SK-N-SH (cell line): ENCODE measurements around the gene QRFPR. TPM values are rescaled to one million over a fixed set of nuclear protein-coding genes. Genes with fewer than 3 reads are reported as not detected.

Source experiments
- CTCF ChIA-PET: fragments of 300-600, 350-600 bp; formaldehyde crosslinking; extraction: SDS; loops from one replicate; lab custom pipeline; 2021; lab: Yijun Ruan, JAX
- POLR2A ChIA-PET: fragments of 350-600 bp; sonication (Branson Sonifier 250); formaldehyde crosslinking; extraction: SDS; loops from one replicate; lab custom pipeline; 2020; ENCODE audit warnings: antibody characterized with exemption, inconsistent platforms; lab: Yijun Ruan, JAX
- DNase-seq: peaks from one replicate; pipeline ENCODE4 v3.0.0; 2012
- H2AFZ ChIP-seq: fragments of 200-600 bp; sonication (generic); 2 replicates; pipeline ENCODE4 v1.8.1; 2016; ENCODE audit warnings: antibody characterized with exemption, mild to moderate bottlenecking, low read depth
- H3F3A ChIP-seq: fragments of 200-600 bp; sonication (generic); replicated peaks from 2 replicates; pipeline ENCODE3; 2016; ENCODE audit warnings: antibody characterized with exemption, mild to moderate bottlenecking; ENCODE audit not compliant: insufficient read depth
- H3K27ac ChIP-seq, 2 experiments: fragments of 200-500 bp in 1 of 2; fragments of 200-600 bp in 1 of 2; sonication (Bioruptor generic) in 1 of 2; sonication (generic), shearing (Covaris generic) in 1 of 2; 2 replicates each; pipeline versions ENCODE4 v1.5.1 to v1.6.1; 2014 to 2016; ENCODE audit warnings: low read depth in 2 of 2, inconsistent platforms in 1 of 2, low read length in 1 of 2, mild to moderate bottlenecking in 1 of 2, mixed read lengths in 1 of 2
- H3K27me3 ChIP-seq: fragments of 200-600 bp; sonication (generic), shearing (Covaris generic); 2 replicates; pipeline ENCODE4 v1.6.1; 2016; ENCODE audit warnings: mixed run types; ENCODE audit not compliant: insufficient read depth
- H3K36me3 ChIP-seq, 2 experiments: fragments of 200-500 bp in 1 of 2; fragments of 200-600 bp in 1 of 2; sonication (Bioruptor generic) in 1 of 2; sonication (generic) in 1 of 2; replicated peaks in 1 of 2; 2 replicates each; pipeline versions ENCODE3 to v1.5.1; 2014 to 2016; ENCODE audit warnings: low read length in 1 of 2, mild to moderate bottlenecking in 1 of 2; ENCODE audit not compliant: insufficient read depth in 2 of 2, control insufficient read depth in 1 of 2
- H3K4me1 ChIP-seq, 2 experiments: fragments of 200-500 bp in 1 of 2; fragments of 200-600 bp in 1 of 2; sonication (Bioruptor generic) in 1 of 2; sonication (generic), shearing (Covaris generic) in 1 of 2; 2 replicates each; pipeline versions ENCODE4 v1.5.1 to v1.6.1; 2014 to 2016; ENCODE audit warnings: low read depth in 1 of 2, low read length in 1 of 2, mixed run types in 1 of 2; ENCODE audit not compliant: insufficient read depth in 2 of 2, control insufficient read depth in 1 of 2
- H3K4me2 ChIP-seq: fragments of 200-600 bp; sonication (generic), shearing (Covaris generic); 2 replicates; pipeline ENCODE4 v1.6.1; 2017; ENCODE audit warnings: mixed run types
- H3K4me3 ChIP-seq, 2 experiments: fragments of 200-500 bp in 1 of 2; fragments of 200-600 bp in 1 of 2; sonication (Bioruptor generic) in 1 of 2; sonication (generic), shearing (Covaris generic) in 1 of 2; 2 replicates each; pipeline versions ENCODE4 v1.5.1 to v1.8.1; 2014 to 2016; ENCODE audit warnings: low read depth in 2 of 2, inconsistent platforms in 1 of 2, low read length in 1 of 2, mild to moderate bottlenecking in 1 of 2, mixed read lengths in 1 of 2, moderate library complexity in 1 of 2
- H3K79me2 ChIP-seq: fragments of 200-600 bp; sonication (generic); 2 replicates; pipeline ENCODE4 v1.8.1; 2017; ENCODE audit warnings: mild to moderate bottlenecking; ENCODE audit not compliant: insufficient read depth
- H3K9ac ChIP-seq: fragments of 200-600 bp; sonication (generic); 2 replicates; pipeline ENCODE4 v1.6.1; 2017; ENCODE audit warnings: mixed run types
- H3K9me2 ChIP-seq: fragments of 200-600 bp; sonication (generic); 2 replicates; pipeline ENCODE4 v1.6.1; 2017; ENCODE audit warnings: mixed run types
- H3K9me3 ChIP-seq: fragments of 200-600 bp; sonication (generic); 2 replicates; pipeline ENCODE4 v1.6.1; 2017; ENCODE audit warnings: mixed run types, mild to moderate bottlenecking, moderate library complexity
- H4K20me1 ChIP-seq: fragments of 200-600 bp; sonication (generic); 2 replicates; pipeline ENCODE4 v1.6.1; 2017; ENCODE audit warnings: mild to moderate bottlenecking, mixed run types; ENCODE audit not compliant: insufficient read depth
- CTCF ChIP-seq: fragments of 200-600 bp; sonication (generic); IDR thresholded peaks from 2 replicates; pipeline ENCODE4 v1.6.1; 2017; ENCODE audit warnings: antibody characterized with exemption, mild to moderate bottlenecking, moderate library complexity
- FOSL2 ChIP-seq: IDR thresholded peaks from 2 replicates; pipeline ENCODE4 v1.4.0; 2012; ENCODE audit warnings: low read depth, mild to moderate bottlenecking, moderate library complexity, borderline replicate concordance
- FOXM1 ChIP-seq: IDR thresholded peaks from 2 replicates; pipeline ENCODE4 v1.4.0; 2012; ENCODE audit warnings: low read depth, mild to moderate bottlenecking
- GATA2 ChIP-seq: sonication (generic); formaldehyde crosslinking; IDR thresholded peaks from 2 replicates; pipeline ENCODE4 v1.5.0; 2020; ENCODE audit warnings: mild to moderate bottlenecking, missing genetic modification reagents
- MEF2A ChIP-seq: IDR thresholded peaks from 2 replicates; pipeline ENCODE4 v1.4.0; 2012; ENCODE audit warnings: low read depth, borderline replicate concordance
- NFIC ChIP-seq: IDR thresholded peaks from 2 replicates; pipeline ENCODE4 v1.4.0; 2012; ENCODE audit warnings: borderline replicate concordance
- RCOR1 ChIP-seq: fragments of 150-350 bp; IDR thresholded peaks from 2 replicates; pipeline ENCODE4 v1.6.1; 2017; ENCODE audit warnings: antibody characterized with exemption, low read length
- RXRA ChIP-seq: IDR thresholded peaks from 2 replicates; pipeline ENCODE4 v1.4.0; 2012; ENCODE audit warnings: low read depth, mild to moderate bottlenecking, borderline replicate concordance
- TAF1 ChIP-seq: IDR thresholded peaks from 2 replicates; pipeline ENCODE4 v1.6.1; 2012; ENCODE audit warnings: low read depth, mild to moderate bottlenecking, low read length, moderate library complexity, borderline replicate concordance
- TEAD4 ChIP-seq: IDR thresholded peaks from 2 replicates; pipeline ENCODE4 v1.4.0; 2012; ENCODE audit warnings: mild to moderate bottlenecking, borderline replicate concordance; ENCODE audit not compliant: insufficient read depth
- USF1 ChIP-seq: IDR thresholded peaks from 2 replicates; pipeline ENCODE4 v1.4.0; 2012; ENCODE audit warnings: low read depth, borderline replicate concordance
- USF2 ChIP-seq: fragments of 150-350 bp; IDR thresholded peaks from 2 replicates; pipeline ENCODE4 v1.6.1; 2017; ENCODE audit warnings: antibody characterized with exemption, low read length, low read depth, borderline replicate concordance
- YY1 ChIP-seq: IDR thresholded peaks from 2 replicates; pipeline ENCODE4 v1.4.0; 2012; ENCODE audit warnings: low read depth, mild to moderate bottlenecking
- ZBTB33 ChIP-seq: IDR thresholded peaks from 2 replicates; pipeline ENCODE4 v1.4.0; 2012; ENCODE audit warnings: low read depth, borderline replicate concordance
- WGBS: methylation state at CpG from one replicate; pipeline ENCODE4 v1.1.6; 2017; ENCODE audit warnings: low lambda C conversion rate; 5-methylcytosine and 5-hydroxymethylcytosine counted together
- polyA plus RNA-seq, 3 experiments: library from polyadenylated mRNA; depleted of rRNA; stranded (reverse); fragments of >200 nt; gene quantifications; 2 replicates each; pipeline ENCODE4 v1.2.3, GENCODE V29; 2012

QRFPR gene
- polyA plus RNA-seq, 1 of the 3 experiments (the other 2 are of a cell fraction): not detected

GRCh38 chr4:121376556-121376955 lies 4.3 kb downstream of the QRFPR start:
- no peaks in the 10 kb centered on the region for H3K79me2 ChIP-seq
- no peaks in the 10 kb centered on the region for H3F3A ChIP-seq

More at GRCh38 chr4:121376556-121376955, 4.3 kb downstream of the QRFPR start:
- H3K9me3 ChIP-seq: no peaks in the 10 kb centered on the region
- peaks cover 0 to 12% of the 10 kb centered on the region in 2 experiments; a peak in 1 of 4 replicates for H3K4me1 ChIP-seq
- no peak for TF ChIP-seq CTCF
- TF ChIP-seq RCOR1: no peak
- TF ChIP-seq TAF1: no peak
- no peak for TF ChIP-seq FOSL2
- TF ChIP-seq RXRA: no peak
- no peak for TF ChIP-seq YY1
- TF ChIP-seq USF1: no peak
- no peak for TF ChIP-seq MEF2A
- no peak for TF ChIP-seq GATA2 (CRISPR knock-in tag)
- TF ChIP-seq FOXM1: no peak
- no peak for TF ChIP-seq ZBTB33
- no peak for TF ChIP-seq TEAD4
- no peak for TF ChIP-seq NFIC
- TF ChIP-seq USF2: no peak
- H3K27me3 ChIP-seq: peaks cover 55% of the 10 kb centered on the region
- POLR2A ChIA-PET: no interaction called here
- CTCF ChIA-PET: no interaction called here
- H3K9me2 ChIP-seq: no peaks in the 10 kb centered on the region
- no peaks in the 10 kb centered on the region for H3K36me3 ChIP-seq
- no peaks in the 10 kb centered on the region for H4K20me1 ChIP-seq
- H2AFZ ChIP-seq: no peak overlapping the region
- H3K27ac ChIP-seq: no peak overlapping the region
- 15% methylated on average over 2 of the region's 2 CpGs for WGBS
- H3K9ac ChIP-seq: no peak overlapping the region
- no peak overlapping the region for H3K4me2 ChIP-seq
- H3K4me3 ChIP-seq: no peak overlapping the region
- DNase-seq: no peak
